PFSK-1 (cell line): Measurements from ENCODE around the gene GRIN2D.

Source experiments
- FOXP2 ChIP-seq: optimal IDR thresholded peaks from 2 replicates; pipeline ENCODE3; 2011; ENCODE audit warnings: borderline replicate concordance, control low read depth, inconsistent platforms; ENCODE audit not compliant: insufficient read depth; ENCODE audit errors: extremely low read length, extremely low read depth
- POLR2AphosphoS5 ChIP-seq: IDR thresholded peaks from 2 replicates; pipeline ENCODE4 v1.6.1; 2012; ENCODE audit warnings: low read depth, mild to moderate bottlenecking, control low read depth, low read length, moderate library complexity
- SIN3A ChIP-seq: IDR thresholded peaks from 2 replicates; pipeline ENCODE4 v1.6.1; 2012; ENCODE audit warnings: mild to moderate bottlenecking, low read length, moderate library complexity, borderline replicate concordance; ENCODE audit not compliant: insufficient read depth
- TAF1 ChIP-seq: IDR thresholded peaks from 2 replicates; pipeline ENCODE4 v1.6.1; 2012; ENCODE audit warnings: low read length, control low read depth, borderline replicate concordance; ENCODE audit not compliant: insufficient read depth
- TF ChIP-seq, protein P1 (sequence below), 2 experiments: IDR thresholded peaks; 2 replicates each; pipeline versions ENCODE4 v1.6.1 to v1.8.0; 2011 to 2012; ENCODE audit warnings: low read depth in 2 of 2, low read length in 2 of 2, control low read depth in 1 of 2, inconsistent platforms in 1 of 2, mild to moderate bottlenecking in 1 of 2, moderate library complexity in 1 of 2; ENCODE audit not compliant: insufficient read depth in 1 of 2

The GRIN2D gene

GRCh38 chr19:48364598-48365348 lies 28.7 kb upstream of the GRIN2D start:
- TF ChIP-seq POLR2AphosphoS5 (no peak), TAF1 (no peak), SIN3A (no peak)
- TF ChIP-seq, protein P1, sequence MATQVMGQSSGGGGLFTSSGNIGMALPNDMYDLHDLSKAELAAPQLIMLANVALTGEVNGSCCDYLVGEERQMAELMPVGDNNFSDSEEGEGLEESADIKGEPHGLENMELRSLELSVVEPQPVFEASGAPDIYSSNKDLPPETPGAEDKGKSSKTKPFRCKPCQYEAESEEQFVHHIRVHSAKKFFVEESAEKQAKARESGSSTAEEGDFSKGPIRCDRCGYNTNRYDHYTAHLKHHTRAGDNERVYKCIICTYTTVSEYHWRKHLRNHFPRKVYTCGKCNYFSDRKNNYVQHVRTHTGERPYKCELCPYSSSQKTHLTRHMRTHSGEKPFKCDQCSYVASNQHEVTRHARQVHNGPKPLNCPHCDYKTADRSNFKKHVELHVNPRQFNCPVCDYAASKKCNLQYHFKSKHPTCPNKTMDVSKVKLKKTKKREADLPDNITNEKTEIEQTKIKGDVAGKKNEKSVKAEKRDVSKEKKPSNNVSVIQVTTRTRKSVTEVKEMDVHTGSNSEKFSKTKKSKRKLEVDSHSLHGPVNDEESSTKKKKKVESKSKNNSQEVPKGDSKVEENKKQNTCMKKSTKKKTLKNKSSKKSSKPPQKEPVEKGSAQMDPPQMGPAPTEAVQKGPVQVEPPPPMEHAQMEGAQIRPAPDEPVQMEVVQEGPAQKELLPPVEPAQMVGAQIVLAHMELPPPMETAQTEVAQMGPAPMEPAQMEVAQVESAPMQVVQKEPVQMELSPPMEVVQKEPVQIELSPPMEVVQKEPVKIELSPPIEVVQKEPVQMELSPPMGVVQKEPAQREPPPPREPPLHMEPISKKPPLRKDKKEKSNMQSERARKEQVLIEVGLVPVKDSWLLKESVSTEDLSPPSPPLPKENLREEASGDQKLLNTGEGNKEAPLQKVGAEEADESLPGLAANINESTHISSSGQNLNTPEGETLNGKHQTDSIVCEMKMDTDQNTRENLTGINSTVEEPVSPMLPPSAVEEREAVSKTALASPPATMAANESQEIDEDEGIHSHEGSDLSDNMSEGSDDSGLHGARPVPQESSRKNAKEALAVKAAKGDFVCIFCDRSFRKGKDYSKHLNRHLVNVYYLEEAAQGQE (IDR thresholded peaks at IDR 0.05; ENCODE audit: insufficient read depth in 1 of 2, low read depth in 2 of 2, low read length in 2 of 2), result no peak

DNA sequence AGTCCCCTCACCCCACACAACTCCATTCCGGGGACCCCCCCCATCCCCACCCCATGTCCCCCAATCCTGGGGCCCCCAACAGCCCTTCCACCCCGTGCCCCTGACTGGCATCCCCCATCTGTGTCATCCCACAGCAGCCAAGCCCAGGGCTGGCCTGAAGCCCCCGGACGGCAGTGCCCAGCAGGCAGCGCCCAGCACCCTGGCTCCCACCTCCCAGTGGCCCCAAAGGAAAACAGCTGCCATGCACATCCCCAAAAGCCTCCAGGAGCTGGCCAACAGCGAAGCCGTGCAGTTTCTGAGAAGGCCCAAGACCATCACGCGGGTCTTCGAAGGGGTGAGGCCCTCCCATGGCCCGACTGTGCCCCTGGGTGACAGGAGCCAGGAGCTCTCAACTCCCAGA lies 27.9 kb upstream of the GRIN2D start:
- TF ChIP-seq, protein P1 (IDR thresholded peaks at IDR 0.05; ENCODE audit: insufficient read depth in 1 of 2, low read depth in 2 of 2, low read length in 2 of 2), result no peak
- TF ChIP-seq POLR2AphosphoS5 (no peak), TAF1 (no peak), FOXP2 (no peak), SIN3A (no peak)

- no peak for TF ChIP-seq TAF1
- TF ChIP-seq FOXP2, result no peak
- TF ChIP-seq, protein P1 (IDR thresholded peaks at IDR 0.05; ENCODE audit: insufficient read depth in 1 of 2, low read depth in 2 of 2, low read length in 2 of 2), result no peak
- no peak for TF ChIP-seq POLR2AphosphoS5
- no peak for TF ChIP-seq SIN3A
These were observed 25.6 kb upstream of the GRIN2D start for GRCh38 chr19:48367855-48368254.

DNA sequence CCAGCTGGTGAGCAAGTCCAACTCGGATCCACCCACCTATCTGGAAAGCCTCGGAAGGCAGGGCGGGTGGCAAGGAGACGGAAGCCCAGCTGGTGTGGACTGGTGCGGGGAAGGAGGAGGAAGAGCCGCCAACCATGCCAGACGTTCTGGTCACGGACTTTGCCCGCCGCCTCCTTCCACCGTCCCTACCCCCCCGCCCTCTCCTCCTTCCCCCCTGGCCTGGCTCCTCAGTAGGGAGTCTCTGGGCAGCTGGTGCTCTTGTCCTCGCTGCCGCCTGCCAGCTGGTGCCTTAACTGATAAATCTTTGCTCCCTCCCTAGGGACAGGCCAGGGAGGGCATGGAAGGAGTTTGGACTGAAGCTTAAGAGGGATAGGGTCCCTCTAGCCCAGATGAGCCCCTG lies 24.5 kb upstream of the GRIN2D start:
- TF ChIP-seq TAF1 (no peak), FOXP2 (no peak), SIN3A (no peak), POLR2AphosphoS5 (no peak)
- TF ChIP-seq, protein P1 (IDR thresholded peaks at IDR 0.05; ENCODE audit: insufficient read depth in 1 of 2, low read depth in 2 of 2, low read length in 2 of 2), result no peak

DNA sequence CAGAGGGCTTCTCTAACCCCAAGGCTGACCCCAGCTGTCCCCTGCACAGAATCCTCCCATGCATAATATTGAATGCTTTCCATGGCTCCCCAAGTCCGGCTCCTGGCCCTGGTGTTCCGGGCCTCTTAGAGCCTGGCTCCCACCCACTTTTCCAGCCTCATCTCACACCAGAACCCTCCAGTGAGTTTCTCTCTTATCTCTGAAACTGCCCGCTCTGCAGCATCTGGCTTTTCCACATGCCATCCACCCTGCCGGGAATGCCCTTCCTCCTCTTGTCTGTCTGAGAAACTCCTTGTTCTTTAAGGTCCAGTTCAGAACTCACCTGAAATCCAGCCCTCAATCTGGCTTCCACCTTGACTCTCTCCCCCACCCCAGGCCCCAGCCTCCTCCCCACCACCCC lies 22.5 kb upstream of the GRIN2D start:
- TF ChIP-seq POLR2AphosphoS5 (no peak), TAF1 (no peak), FOXP2 (no peak), SIN3A (no peak)
- TF ChIP-seq, protein P1 (IDR thresholded peaks at IDR 0.05; ENCODE audit: insufficient read depth in 1 of 2, low read depth in 2 of 2, low read length in 2 of 2), result no peak
